A549 (cell line): ENCODE data around the gene ACVR1.

Experiments used
- BHLHE40 ChIP-seq: IDR thresholded peaks from 2 replicates; pipeline ENCODE4 v1.6.1; 2012; ENCODE audit warnings: low read depth, low read length, inconsistent platforms
- CHD2 ChIP-seq: fragments of 150-350 bp; IDR thresholded peaks from 2 replicates; pipeline ENCODE4 v1.6.1; 2014; ENCODE audit warnings: low read length; ENCODE audit not compliant: partially characterized antibody
- CHD4 ChIP-seq: fragments of 200-600 bp; sonication (generic); IDR thresholded peaks from 2 replicates; pipeline ENCODE4 v1.6.1; 2016; ENCODE audit warnings: antibody characterized with exemption, mild to moderate bottlenecking, borderline replicate concordance
- ESRRA ChIP-seq: fragments of 150-350 bp; IDR thresholded peaks from 2 replicates; pipeline ENCODE4 v1.6.1; 2014; ENCODE audit warnings: mild to moderate bottlenecking, low read length, borderline replicate concordance
- HOXA7 ChIP-seq: fragments of 250-450 bp; sonication (Bioruptor Pico); IDR thresholded peaks from 2 replicates; pipeline ENCODE4 v1.5.0; 2020; ENCODE audit warnings: mild to moderate bottlenecking, moderate library complexity
- JUNB ChIP-seq: fragments of >200 bp; sonication (Bioruptor Twin); formaldehyde crosslinking; IDR thresholded peaks from 2 replicates; pipeline ENCODE4 v1.6.1; 2016
- PBX3 ChIP-seq: IDR thresholded peaks from 2 replicates; pipeline ENCODE4 v1.6.1; 2012
- PHF8 ChIP-seq: fragments of 200-600 bp; sonication (generic); IDR thresholded peaks from 2 replicates; pipeline ENCODE4 v1.6.1; 2016; ENCODE audit warnings: low read depth, mild to moderate bottlenecking, antibody characterized with exemption, moderate library complexity, borderline replicate concordance
- POLR2A ChIP-seq: IDR thresholded peaks from 2 replicates; pipeline ENCODE4 v1.6.1; 2012; ENCODE audit warnings: mild to moderate bottlenecking, low read length
- SMC3 ChIP-seq: fragments of >200 bp; sonication (Bioruptor Twin); formaldehyde crosslinking; IDR thresholded peaks from 3 replicates; pipeline ENCODE4 v1.6.1; 2018; ENCODE audit warnings: inconsistent platforms
- TF ChIP-seq, protein P1 (sequence below): fragments of >200 bp; sonication (Bioruptor Twin); formaldehyde crosslinking; IDR thresholded peaks from 3 replicates; pipeline ENCODE4 v1.5.1; 2016
- TF ChIP-seq, protein P2 (sequence below): IDR thresholded peaks from 2 replicates; pipeline ENCODE4 v1.6.1; 2012

- TF ChIP-seq CHD2, result no peak
- no peak for TF ChIP-seq SMC3
- TF ChIP-seq, protein P1, sequence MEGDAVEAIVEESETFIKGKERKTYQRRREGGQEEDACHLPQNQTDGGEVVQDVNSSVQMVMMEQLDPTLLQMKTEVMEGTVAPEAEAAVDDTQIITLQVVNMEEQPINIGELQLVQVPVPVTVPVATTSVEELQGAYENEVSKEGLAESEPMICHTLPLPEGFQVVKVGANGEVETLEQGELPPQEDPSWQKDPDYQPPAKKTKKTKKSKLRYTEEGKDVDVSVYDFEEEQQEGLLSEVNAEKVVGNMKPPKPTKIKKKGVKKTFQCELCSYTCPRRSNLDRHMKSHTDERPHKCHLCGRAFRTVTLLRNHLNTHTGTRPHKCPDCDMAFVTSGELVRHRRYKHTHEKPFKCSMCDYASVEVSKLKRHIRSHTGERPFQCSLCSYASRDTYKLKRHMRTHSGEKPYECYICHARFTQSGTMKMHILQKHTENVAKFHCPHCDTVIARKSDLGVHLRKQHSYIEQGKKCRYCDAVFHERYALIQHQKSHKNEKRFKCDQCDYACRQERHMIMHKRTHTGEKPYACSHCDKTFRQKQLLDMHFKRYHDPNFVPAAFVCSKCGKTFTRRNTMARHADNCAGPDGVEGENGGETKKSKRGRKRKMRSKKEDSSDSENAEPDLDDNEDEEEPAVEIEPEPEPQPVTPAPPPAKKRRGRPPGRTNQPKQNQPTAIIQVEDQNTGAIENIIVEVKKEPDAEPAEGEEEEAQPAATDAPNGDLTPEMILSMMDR, result no peak
- no peak for TF ChIP-seq POLR2A
- no peak for TF ChIP-seq BHLHE40
- TF ChIP-seq HOXA7 (CRISPR knock-in tag), result no peak
- no peak for TF ChIP-seq PHF8
- no peak for TF ChIP-seq ESRRA
- no peak for TF ChIP-seq CHD4
- TF ChIP-seq JUNB, result no peak
- no peak for TF ChIP-seq PBX3
- TF ChIP-seq, protein P2, sequence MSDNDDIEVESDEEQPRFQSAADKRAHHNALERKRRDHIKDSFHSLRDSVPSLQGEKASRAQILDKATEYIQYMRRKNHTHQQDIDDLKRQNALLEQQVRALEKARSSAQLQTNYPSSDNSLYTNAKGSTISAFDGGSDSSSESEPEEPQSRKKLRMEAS, result no peak
Observed at GRCh38 chr2:157813467-157813866, 62.7 kb downstream of the ACVR1 start.
